Neural progenitor cell (in vitro differentiated cells): ENCODE measurements around the gene HS6ST3.
"Not testable (repeated sequence)": the region's sequence is repeated elsewhere in the genome, so short reads cannot be mapped to it uniquely, and the experiment has no call there.

Experiments
- EZH2phosphoT487 ChIP-seq: fragments of 200-600 bp; sonication (generic); IDR thresholded peaks from 2 replicates; pipeline ENCODE4 v1.6.1; 2017; ENCODE audit warnings: antibody characterized with exemption
- TF ChIP-seq, protein P1 (sequence below): fragments of 200-600 bp; sonication (generic); IDR thresholded peaks from 2 replicates; pipeline ENCODE4 v1.5.1; 2017; ENCODE audit warnings: antibody characterized with exemption, mild to moderate bottlenecking

DNA sequence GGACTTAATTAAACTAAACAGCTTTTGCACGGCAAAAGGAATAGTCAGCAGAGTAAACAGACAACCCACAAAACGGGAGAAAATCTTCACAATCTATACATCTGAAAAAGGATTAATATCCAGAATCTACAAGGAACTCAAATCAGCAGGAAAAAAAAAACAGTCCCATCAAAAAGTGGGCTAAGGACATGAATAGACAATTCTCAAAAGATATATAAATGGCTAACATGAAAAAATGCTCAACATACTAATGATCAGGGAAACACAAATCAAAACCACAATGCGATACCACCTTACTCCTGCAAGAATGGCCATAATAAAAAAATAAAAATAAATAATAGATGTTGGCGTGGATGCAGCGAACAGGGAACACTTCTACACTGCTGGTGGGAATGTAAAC lies 38.4 kb upstream of the HS6ST3 start:
- TF ChIP-seq, protein P1, sequence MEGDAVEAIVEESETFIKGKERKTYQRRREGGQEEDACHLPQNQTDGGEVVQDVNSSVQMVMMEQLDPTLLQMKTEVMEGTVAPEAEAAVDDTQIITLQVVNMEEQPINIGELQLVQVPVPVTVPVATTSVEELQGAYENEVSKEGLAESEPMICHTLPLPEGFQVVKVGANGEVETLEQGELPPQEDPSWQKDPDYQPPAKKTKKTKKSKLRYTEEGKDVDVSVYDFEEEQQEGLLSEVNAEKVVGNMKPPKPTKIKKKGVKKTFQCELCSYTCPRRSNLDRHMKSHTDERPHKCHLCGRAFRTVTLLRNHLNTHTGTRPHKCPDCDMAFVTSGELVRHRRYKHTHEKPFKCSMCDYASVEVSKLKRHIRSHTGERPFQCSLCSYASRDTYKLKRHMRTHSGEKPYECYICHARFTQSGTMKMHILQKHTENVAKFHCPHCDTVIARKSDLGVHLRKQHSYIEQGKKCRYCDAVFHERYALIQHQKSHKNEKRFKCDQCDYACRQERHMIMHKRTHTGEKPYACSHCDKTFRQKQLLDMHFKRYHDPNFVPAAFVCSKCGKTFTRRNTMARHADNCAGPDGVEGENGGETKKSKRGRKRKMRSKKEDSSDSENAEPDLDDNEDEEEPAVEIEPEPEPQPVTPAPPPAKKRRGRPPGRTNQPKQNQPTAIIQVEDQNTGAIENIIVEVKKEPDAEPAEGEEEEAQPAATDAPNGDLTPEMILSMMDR = not testable (repeated sequence)
- TF ChIP-seq EZH2phosphoT487 = not testable (repeated sequence)
